Endothelial cell of hepatic sinusoid (primary cell): ENCODE data around the gene TSPAN12.
"Not testable (repeated sequence)": the region's sequence is repeated elsewhere in the genome, so short reads cannot be mapped to it uniquely, and the experiment has no call there.

Source experiments
- in situ Hi-C: cut with HindIII; loops from 2 replicates; pipeline ENCODE4 v1.10.0; 2017; ENCODE audit warnings: low sequenced_read_pairs

The TSPAN12 gene

DNA sequence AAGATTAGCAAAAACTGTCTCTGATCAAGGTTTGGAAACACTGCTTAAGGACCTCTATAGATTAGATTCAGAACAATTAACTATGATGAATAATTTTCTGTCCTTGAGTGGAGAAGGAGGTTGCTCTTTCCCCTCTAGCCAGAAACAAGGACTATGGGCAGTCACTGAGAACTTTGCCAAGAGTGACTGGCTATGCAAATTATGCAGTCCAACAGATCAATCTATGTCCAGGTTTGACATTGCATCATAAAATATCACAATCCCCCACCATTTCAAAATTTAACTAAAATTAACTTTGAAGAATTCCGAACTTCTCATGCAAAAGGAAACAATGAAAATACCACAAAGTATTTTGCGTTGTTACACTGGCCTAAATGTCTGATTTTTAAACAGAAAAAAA is 50.6 kb downstream of the TSPAN12 start:
- in situ Hi-C loops: no loop called here

DNA sequence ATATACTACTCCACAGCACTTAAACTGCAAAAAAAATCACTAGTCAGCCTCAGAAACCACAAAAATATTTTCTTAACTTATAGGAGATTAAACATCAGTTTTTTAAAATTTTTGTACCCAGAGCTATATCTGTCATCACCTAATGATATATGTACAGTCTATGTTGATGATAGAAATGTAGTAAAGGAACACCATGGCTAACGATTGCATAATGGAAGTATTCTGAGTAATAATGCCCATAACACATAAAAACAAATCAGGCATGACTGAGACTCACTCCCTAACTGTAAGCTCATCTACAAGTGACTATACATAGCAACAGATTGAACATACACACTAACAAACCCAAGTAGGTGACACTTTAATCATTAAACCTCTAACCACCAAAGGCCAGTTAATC is 51.3 kb downstream of the TSPAN12 start:
- in situ Hi-C loops: no loop called here

DNA sequence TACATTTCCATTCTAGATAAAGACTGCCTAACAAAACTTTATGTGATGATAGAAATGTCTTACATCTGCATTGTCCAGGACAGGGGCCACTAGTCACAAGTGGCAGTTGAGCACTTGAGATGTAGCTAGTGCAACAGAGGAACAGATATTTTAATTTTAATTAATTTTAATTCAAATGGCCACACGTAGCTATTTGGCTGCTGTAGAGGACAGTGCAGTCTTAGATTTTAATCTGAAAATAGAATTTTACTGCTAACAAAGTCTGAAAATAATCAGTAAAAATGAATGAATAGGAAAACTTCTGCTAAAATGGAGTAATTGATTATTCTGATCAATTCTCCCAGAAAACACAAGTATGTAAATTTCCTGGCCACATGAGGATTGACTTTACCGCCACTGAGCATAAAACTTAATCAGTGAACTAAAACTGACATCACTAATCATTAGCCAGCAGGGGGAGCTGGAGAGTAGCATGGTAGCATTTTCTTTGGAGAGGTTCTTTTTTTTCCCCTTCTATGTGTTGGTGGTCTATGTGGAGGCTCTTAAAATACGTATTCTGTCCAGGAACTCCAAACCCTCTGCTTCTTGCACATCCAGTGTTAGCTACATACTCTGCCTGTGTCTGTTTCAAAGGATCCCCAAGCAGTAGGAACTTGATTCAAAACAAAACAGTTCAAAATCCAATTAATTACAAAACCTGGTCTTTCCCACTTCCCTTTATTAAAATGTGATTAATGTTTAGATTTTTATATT is 52.1 kb downstream of the TSPAN12 start:
- in situ Hi-C loops: no loop called here

DNA sequence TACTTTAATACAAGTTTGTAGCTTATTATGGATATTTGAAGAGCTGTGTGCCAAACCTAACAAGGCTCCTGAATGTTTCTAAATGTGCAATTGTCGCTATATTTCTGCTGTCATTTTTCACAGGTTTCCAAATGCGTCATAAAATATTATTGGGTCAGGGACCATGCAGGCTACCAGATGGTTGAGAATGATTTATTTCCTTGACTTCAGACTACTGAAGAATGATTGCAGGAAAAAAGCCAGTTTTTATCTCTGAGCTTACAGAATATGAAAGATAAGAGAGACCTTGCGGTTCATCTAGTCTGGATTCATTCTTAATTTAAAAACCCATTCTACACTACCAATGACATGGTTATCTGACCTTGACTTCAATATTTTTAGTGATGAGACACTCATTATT is 55.2 kb downstream of the TSPAN12 start:
- in situ Hi-C loops: no loop called here

DNA sequence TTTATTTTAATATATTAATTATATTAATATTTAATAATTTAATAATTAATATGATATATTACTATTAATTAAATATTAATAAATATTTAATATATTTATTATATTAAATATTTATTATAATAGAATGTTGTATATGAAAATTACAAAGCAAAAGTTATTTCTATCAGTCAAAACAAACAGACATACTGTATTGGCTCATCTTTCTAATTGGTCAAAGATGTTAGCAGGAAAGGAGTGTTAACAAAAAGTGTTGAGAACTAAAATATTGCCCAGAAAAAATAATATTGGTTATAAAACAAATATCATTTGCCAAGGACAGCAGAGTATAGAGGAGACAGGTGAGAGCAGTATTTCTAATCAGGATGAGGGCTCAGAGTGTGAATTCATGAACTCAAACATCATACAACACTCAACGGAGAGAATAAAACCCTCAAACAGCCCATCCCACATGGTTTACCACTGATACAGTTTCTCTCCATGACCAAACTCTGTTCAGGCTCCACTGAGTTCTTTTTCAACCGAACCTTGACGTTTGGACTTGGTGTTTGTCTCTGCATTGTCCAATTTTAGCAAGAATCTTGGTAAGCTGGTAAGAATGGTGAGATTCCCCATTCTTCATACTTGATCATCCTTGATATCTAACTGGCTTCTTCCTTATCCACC is 58.0 kb downstream of the TSPAN12 start:
- in situ Hi-C loops: no loop called here

DNA sequence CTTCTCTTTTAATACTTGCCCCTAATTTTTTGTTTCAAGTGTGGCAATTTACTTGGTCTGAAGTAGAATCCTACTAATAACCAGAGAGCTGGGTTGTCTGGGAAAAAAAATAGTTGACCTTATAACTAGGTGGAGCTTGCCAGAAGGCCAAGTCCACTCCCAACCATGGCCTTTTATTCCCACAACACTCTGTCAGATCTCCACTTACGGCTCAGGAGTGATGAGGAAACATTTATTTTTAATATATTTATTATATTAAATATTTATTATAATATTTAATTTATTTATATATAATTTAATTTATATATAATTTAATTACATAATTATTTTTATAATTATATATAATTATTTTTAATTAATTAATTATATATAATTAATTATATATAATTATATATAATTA is 58.8 kb downstream of the TSPAN12 start:
- in situ Hi-C loops: no loop called here

DNA sequence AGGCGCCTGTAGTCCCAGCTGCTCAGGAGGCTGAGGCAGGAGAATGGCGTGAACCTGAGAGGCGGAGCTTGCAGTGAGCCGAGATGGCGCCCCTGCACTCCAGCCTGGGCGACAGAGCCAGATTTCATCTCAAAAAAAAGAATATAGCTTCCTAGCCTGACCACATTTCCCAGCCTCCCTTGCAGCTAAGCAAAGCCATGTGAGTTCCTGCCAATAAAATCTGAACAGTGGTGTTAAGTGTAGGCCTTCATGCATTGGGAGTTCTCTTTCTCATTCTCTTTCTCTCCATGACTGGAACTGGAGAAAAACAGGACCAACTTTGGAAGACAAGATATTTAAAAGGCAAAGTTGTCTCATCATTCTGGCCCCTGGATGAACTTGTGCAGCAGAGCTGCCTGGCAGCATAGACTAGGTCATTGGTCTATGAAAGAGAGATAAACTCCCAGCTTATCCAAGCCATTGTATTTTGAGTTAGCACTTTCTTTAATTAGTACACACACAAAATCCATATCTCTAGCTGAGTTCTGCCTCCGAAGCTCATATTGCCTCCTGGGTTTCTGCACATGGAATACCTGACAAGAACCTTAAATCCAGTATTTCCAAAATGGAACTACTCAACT is 60.8 kb downstream of the TSPAN12 start:
- in situ Hi-C loops: no loop called here

DNA sequence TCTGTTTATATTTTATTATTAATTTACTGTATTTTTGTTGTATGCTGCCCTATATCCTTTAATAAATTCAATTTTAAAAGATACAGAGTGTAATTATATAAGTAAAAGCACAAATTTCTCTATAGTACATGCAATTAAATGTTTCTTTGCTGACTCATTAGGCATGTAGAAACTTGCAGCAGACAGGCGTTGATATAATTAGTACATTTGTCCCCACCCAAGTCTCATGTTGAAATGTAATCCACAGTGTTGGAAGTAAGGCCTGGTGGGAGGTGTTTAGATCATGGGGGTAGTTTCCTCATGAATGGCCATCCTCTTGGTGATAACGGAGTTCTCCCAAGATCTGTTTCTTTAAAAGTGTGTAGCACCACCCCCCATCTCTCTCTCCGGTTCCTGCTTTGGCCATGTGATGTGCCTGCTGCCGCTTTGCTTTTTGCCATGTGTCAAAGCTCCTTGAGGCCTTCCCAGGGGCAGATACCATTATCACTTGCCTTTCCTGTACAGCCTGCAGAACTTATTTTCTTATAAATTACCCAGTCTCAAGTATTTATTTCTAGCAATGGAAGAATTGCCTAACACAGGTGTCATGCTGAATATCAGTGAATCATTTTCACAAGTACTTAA is 63.7 kb downstream of the TSPAN12 start:
- in situ Hi-C loops: no loop called here

DNA sequence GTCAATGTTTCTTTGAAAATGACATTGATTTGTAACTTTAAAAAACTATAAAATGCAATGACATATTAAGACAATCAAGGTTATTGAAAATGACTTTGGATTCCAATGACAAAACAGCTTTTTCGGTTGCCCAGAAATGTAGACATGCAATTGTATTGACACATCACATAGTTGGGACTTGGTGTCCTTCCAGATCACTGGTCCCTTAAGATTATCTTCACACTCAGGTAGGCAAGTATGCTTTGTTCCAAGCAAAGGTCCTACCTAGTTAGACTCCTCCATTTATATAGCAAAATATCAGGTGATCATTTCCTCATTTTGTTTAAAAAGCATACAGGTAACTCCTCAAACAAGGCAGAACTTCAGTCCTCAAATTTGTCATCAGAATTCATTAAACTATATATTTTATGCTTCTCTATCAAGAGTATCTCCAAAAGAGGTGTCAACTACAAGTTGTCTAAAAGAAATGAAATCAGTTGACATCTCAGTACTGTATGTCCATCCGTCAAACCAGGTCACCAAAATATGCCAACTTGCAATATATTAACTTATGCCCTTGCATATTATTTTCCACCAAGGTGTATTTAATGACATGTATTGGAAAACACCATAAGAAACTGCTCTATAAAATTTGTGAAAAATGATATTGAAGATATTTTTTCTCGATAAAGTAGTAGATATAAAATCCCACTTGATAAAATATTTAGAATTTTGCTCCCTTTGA is 64.6 kb downstream of the TSPAN12 start:
- in situ Hi-C loops: no loop called here

DNA sequence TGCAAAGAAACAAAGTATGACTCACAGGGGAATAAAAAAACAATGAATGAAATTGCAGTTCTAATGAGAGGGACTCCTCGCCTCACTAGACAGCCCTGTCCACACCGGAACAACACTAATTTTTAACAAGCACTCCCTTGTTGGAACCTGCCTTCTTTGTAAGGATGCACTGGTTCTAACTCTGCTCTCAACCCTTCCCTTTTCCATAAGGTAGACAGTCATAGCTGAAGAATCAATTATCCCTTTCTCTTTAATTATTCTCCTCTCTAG is 65.1 kb downstream of the TSPAN12 start:
- in situ Hi-C loops: no loop called here

DNA sequence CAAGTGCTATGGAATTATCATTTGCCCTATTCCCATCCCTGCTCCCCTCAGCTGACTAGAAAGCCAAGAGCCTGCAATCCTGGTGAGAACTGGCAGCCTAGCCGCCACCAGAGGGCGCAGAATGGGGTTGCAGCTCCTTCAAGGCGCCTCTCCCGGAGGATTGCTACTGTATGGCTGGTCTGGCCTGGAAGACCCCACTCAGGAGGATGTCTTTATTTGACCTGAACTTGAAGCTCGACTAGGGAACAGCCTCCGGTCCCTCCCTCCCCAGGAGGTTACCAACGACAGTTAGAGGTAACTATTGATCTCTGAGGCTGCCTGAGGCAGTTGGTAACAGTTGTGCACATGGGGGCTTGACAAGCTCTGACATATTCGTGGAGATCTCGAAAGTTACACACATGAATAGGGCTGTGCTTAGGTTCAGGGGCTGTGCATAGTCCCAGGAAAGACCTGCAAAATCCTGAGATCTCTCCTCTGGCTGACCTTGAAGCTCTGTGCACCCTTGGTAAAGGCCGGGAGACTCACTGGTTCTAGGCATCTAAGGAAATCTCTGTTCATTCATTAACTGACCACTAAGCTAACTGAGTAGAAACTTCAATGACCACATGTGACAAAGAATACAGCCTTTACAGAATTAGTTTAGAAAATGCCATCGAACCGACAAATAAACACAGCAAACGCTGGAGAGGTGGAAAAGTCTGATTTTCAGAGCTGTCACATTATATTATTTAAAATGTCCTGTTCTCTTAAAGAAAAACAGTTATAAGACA is 65.7 kb downstream of the TSPAN12 start:
- in situ Hi-C loops: no loop called here

DNA sequence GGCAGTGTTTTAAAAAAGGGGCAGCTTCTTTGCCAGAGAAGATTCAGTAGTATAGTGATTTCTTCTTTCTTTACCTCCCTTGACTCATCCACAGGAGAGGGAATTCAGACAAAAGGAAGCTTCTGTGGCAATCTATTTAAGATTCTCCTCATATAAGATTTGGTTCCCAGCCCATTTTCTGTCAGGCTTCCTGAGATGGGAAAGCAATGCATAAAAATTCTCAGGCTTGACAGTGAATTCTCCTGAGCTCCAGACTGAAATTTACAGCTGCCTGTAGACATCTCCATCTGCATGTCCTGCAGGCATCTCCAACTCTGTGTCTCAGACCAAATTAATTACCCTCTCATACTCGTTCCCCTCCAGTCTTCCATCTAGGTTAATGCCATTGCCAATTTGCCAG is 72.8 kb downstream of the TSPAN12 start:
- in situ Hi-C loops: no loop called here

DNA sequence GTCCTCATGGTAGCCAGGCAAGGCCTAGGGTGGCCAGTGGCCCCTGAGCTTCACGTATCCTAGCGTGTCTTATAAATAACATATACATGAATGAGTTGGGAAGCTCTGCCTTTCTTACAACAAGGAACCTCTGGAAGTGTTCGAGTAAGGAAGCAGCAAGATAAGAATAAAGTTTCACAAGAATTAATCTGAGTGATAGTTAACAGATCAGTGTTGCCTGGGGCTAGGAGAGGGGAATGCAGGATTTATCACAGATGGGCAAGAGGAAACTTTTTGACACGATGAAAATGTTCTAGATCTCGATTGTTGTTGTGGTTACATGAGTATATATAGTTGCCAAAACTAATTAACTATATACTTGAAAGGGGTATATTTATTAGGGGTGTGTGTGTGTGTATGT is 74.2 kb downstream of the TSPAN12 start:
- in situ Hi-C loops: no loop called here

DNA sequence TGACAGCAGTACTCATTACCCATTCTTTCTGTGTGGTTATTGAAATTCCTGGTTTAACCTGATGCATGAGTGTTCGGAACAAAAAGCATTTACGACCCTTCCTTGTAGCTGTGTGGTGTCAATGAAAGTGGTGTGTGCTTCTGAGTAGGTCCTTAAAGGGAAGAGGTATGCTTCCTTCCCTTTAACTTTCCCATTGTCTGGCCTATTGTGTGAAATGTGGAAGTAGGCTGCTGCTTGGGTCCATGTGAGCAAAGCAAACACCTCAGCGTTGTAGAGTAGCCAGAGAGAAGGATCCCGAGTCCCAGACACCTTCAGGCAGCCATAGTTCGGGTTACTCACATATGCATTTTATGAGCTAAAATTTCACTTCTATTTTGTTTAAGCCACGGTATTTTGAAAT is 74.7 kb downstream of the TSPAN12 start:
- in situ Hi-C loops: no loop called here

DNA sequence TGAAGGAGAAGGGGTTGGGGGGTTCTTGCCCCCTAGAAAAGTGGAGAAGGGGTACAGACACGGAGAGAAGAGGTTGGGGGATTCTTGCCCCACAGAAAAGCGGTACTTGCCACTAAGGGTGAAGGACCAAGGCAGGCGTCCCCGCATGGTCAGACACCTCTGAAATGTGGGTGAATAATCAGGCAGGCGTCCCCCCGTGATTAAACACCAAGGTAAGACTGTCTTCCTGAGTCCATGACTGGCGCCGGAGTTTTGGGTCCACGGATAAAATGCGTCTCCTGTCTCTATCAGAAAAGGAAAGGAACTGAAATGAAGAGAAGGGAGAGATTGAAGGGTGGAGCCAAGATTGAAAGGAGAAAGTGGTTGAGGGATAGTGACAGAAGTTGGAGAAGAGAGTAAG is 76.0 kb downstream of the TSPAN12 start:
- in situ Hi-C loops: not testable (repeated sequence)

DNA sequence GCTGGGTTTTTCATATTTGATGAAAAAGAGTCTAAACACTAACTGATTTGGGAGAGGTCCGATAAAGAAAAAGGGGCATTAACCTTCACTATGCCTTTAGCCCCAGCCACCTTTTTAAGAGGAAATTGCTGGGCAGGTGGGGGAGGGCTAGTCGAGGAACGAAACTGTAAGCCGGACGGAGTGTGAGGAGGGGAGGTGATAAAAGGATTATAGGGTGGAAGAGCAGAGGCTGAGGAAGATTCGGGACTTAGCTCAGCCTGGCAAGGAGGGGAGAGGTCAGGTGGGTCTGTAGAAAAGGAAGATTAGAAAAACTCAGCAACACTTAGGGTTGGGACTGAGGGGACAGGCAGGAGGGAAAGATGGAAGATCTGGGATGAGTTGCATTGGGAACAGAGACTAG is 77.0 kb downstream of the TSPAN12 start:
- in situ Hi-C loops: no loop called here

DNA sequence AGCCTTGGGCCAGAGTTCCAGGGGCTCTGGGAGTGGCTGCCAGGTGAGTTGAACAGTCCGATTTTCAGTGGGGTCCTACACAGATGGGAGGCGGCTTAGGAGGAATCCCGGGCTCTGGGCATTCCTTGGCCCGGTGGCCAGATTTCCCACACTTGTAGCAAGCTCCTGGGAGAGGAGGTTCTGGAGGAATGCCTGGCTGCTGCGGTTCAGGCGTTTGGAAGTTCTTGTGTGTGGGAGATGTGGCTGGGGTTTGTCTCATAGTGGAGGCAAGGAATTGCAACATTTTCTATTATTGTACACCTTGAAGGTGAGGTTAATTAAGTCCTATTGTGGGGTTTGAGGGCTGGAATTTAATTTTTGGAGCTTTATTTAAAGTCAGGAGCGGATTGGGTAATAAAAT is 77.5 kb downstream of the TSPAN12 start:
- in situ Hi-C loops: not testable (repeated sequence)

DNA sequence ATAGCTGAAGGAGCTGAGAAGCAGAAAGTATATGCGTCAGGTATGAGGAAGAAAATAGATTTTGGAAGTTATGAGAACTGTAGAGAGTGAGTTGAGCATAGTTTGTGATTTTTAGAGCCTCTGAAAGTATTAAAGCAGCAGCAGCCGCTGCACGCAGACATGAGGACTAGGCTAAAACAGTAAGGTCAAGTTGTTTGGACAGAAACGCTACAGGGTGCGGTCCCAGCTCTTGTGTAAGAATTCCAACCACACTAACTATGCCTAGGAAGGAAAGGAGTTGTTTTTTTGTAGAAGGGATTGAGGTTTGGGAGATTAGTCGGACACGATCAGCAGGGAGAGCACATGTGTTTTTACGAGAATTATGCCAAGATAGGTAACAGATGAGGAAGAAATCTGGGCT is 78.9 kb downstream of the TSPAN12 start:
- in situ Hi-C loops: not testable (repeated sequence)

DNA sequence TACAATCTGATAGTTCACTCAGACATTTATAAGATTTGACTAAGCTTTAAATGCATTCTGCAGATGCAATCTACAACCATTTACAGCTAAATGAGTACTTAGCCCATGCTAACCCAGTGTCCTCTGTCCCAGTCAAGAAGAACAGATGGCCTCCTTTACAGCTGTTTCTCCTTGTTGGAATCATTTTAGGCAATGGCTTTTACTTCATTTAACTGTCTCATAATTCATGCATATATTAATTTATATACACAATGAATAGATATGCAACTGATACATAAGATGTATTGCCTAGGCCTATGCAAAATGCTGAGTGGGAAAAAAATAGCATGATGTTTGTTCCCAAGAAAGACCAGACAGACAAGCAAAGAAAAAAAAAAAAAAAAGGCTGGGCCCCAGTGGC is 82.2 kb downstream of the TSPAN12 start:
- in situ Hi-C loops: no loop called here

DNA sequence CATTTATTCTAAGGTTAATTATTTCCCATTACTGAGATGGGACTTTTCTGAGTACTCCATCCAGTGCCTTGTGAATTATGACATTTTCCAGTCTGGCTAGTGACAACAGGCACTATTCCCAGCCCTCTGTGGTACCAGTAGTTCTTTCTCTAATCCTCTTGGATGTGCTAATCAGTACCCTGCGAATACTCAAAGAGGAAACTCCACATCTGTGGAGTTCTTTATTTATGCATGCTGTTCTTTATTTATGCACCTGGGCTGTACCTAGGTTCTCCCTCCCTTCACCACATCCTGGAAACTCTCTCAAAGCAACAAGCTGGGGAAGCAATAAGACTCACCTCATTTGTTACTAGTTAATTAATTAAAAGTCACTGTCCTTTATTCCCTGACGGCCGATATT is 83.5 kb downstream of the TSPAN12 start:
- in situ Hi-C loops: no loop called here

DNA sequence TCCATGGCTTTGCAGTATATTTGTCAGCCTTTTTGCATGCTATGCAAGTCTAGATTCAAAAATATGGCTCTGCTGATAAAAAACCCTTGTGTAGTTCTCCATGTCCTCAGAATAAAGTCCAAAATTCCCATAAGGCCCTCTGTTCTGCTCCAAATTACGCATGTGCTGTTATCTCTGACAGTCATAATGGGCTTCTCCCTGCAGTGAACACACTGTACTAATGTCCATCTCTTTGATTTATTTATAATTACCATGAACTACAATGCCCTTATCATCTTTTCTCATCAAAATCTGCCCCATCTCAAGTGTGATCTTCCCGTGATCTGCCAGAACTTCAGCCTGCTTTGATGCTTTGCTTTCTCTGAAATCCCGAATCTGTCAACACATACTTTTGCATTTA is 87.7 kb downstream of the TSPAN12 start:
- in situ Hi-C loops: no loop called here
